OCI-LY3 (cell line): ENCODE measurements around the gene PERP.

Experiments
- EZH2phosphoT487 ChIP-seq: fragments of 200-600 bp; shearing (Covaris generic); IDR thresholded peaks from 2 replicates; pipeline ENCODE4 v1.6.1; 2018; ENCODE audit warnings: antibody characterized with exemption, mixed run types, low read depth
- TF ChIP-seq, protein P1 (sequence below): fragments of 200-600, 300-600 bp; sonication (generic); IDR thresholded peaks from 2 replicates; pipeline ENCODE4 v1.5.1; 2014; ENCODE audit warnings: antibody characterized with exemption, low read length, low read depth

DNA sequence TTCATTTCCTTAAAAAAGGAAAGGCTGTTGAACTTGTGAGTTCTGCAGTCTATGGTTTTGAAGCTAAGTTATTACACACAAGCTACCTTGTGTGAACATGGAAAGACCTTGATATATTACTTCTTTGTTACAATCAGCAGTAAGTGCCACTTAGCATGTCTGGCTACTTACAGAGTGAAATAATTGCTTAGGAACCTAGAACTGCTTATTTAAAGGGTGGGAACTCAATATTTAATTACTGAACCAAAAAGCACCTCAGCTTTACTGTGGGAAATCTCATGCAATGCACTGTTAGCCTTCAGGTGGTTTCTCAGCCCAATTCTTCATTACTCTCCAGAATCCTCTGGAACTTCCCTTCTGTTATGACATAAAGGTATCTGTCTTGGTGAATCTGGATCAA, 17.9 kb downstream of the PERP start:
- TF ChIP-seq, protein P1, sequence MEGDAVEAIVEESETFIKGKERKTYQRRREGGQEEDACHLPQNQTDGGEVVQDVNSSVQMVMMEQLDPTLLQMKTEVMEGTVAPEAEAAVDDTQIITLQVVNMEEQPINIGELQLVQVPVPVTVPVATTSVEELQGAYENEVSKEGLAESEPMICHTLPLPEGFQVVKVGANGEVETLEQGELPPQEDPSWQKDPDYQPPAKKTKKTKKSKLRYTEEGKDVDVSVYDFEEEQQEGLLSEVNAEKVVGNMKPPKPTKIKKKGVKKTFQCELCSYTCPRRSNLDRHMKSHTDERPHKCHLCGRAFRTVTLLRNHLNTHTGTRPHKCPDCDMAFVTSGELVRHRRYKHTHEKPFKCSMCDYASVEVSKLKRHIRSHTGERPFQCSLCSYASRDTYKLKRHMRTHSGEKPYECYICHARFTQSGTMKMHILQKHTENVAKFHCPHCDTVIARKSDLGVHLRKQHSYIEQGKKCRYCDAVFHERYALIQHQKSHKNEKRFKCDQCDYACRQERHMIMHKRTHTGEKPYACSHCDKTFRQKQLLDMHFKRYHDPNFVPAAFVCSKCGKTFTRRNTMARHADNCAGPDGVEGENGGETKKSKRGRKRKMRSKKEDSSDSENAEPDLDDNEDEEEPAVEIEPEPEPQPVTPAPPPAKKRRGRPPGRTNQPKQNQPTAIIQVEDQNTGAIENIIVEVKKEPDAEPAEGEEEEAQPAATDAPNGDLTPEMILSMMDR = no peak
- no peak for TF ChIP-seq EZH2phosphoT487
